ENCODE results near the gene MRPL39.
"Not testable (repeated sequence)": the region's sequence is repeated elsewhere in the genome, so short reads cannot be mapped to it uniquely, and the experiment has no call there.

MRPL39 gene

DNA sequence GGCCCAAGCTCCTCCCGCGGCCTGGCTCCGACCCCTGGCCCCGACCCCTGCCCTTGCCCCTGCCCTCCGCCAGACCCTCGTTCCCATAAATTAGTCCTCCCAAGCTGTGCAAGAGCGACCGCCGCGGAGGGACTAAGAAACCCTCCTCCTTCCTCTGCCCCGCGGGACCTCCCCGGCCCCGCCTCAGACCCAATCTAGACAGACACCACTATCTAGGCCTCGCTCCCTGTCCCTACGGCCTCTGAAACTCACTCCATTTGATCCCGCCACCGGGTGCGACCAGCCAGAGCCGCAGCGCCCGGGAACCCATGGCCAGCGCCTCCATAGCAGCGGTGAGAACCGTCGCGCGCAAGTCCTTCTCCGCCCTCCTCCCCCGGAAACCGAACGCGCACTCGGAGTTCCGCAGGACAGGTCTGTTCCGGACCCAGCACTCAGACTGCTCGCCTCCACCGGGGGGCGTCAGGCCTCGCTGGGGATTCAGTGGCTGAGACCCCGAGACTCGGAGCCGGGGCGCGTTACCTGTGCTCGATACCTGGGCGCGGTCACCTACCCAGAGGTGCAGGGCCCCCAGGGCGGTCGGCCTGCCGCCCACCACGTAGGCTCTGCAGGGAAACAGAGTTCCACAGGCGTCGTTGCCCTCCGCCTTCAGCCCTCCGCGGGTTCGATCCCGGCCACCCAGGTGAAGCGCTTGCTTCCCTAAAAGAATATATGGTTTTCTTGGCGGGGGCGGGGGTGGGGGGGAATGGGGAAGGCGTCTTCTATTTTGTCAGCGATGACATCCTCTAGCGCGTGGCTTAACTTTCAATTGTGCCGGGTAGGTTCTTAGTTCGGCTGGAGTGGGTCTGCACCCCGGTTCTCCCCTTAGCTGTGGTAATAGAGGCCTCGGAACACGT, at the start of gene MRPL39:
Gene MRPL39, minus strand, starts transcription at position 331 of the 893 bp plus-strand sequence. Its CDS starts 6 bp downstream, at position 325.
- DNase-seq (ENCODE audit: low read depth in 2 of 2): peak; percentile 74 to 83

DNA sequence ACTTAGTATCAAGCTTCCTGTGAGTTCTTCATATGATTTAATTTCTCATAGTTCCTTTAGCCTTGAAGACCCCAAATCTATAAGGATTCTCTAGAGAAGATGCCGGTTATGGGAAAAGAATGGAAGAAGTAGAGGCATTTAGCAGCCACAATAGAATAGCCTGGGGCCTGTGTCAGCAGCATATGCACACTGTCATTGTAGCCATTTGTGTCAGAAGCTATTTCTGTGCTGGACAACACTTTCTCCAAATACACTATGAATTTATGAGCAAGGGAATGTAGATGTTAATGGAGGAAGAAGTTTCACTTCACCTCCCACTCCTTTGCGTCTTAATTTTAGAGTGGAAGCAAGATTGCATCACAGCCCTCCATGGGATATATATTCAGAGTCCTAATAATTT, 49.1 kb upstream of the MRPL39 start:
- DNase-seq (ENCODE audit: low read depth in 2 of 2): no peak

DNA sequence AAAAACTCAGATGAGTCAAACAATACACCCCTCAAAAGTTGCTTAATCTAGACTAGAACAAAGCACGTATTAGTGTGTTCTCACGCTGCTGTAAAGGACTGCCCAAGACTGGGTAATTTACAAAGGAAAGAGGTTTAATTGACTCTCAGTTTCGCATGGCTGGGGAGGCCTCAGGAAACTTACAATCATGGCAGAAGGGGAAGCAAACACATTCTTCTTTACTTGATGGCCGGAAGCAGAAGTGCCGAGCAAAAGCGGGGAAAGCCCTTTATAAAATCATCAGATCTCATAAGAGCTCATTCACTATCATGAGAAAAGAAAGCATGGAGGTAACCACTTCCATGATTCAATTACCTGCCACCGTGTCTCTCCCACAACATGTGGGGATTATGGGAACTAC, 41.9 kb upstream of the MRPL39 start:
- no peak for DNase-seq (ENCODE audit: low read depth in 2 of 2)

DNA sequence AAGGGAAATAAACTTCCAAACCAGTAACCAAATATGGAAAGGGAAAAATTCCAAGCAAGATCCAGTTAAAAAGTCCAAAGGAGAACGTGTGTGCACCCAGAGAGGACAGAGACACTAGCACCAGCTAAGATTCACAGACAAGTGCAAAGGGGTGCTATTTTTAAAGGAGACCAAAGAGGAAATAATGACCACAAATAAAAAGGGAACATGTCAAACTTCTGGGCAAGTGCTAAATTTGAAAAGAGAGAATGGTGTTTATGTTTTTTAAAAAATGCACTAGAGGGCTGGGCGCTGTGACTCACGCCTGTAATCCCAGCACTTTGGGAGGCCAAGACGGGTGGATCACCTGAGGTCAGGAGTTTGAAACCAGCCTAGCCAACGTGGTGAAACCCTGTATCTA, 40.4 kb upstream of the MRPL39 start:
- no peak for DNase-seq (ENCODE audit: low read depth in 2 of 2)

- DNase-seq (ENCODE audit: low read depth in 2 of 2): no peak
These were observed 39.2 kb upstream of the MRPL39 start for GRCh38 chr21:25646474-25646873.

DNA sequence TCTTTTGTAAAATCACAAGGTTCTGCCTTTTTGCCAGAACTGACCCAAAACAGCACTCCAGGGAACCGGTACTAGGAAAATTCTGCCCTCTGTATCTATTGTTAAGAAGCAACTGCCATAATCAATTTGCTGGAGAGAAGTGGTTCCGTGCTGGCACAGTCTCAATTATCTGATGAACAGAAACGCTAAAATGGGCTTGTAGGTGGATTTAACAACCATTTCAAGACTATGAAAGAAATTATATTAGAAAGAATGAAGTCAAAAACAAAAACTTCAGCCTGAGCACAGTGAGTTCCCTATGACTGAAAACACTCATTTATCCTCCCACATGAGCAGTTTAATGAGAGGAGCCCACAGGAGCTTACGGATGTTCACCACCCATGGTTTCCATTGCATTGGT, 36.2 kb upstream of the MRPL39 start:
- no peak for DNase-seq (ENCODE audit: low read depth in 2 of 2)

DNA sequence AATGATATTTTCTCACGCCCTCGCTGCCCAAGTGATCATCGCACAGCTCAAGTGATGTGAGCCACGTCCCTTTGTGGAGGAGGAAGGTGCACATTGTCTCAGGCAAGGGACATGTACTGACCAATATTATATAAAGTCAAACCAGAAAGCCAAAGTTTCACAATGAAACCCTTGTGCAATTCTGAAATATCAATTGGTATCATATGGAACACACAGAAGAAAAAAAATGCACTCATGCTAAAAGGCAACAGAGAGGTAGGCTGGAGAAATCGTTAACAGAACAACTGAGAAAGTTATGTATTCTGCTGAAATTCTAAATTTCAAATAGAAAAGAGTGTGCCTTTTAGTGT, 33.6 kb upstream of the MRPL39 start:
- no peak for DNase-seq (ENCODE audit: low read depth in 2 of 2)

GRCh38 chr21:25640202-25640942, 33.1 kb upstream of the MRPL39 start:
- DNase-seq (ENCODE audit: low read depth in 2 of 2): peak in 1 of 2 donors; percentile 1

- peak in 1 of 2 donors; percentile 35 for DNase-seq (ENCODE audit: low read depth in 2 of 2)
These were observed 32.4 kb upstream of the MRPL39 start for GRCh38 chr21:25639551-25640201.

GRCh38 chr21:25638660-25639550, 31.6 kb upstream of the MRPL39 start, which contains the start of gene JAM2:
TSS of gene JAM2 (plus strand) at chr21:25639258. CDS start at chr21:25639822, 564 bp downstream.
- peak in 1 of 2 donors; percentile 52 for DNase-seq (ENCODE audit: low read depth in 2 of 2)

- no peak for DNase-seq (ENCODE audit: low read depth in 2 of 2)
These were observed 30.8 kb upstream of the MRPL39 start for GRCh38 chr21:25637851-25638659.

GRCh38 chr21:25636727-25637126, 29.4 kb upstream of the MRPL39 start:
- no peak for DNase-seq (ENCODE audit: low read depth in 2 of 2)

DNA sequence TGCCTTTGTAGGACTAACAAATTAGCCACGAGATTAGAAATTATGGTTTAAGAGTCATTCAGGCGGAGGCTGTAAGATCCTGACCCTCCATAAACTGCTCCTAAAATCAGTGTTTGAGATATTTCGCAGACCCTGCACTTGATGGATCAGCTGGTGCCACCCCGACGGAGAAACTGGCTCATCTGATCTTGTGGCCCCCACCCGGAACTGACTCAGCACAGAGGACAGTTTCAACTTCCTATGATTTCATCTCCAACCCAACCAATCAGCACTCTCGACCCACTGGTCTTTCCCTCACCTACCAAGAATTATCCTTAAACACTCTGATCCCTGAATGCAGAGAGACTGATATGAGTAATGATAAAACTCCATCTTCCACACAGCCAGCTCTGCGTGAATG, 28.0 kb upstream of the MRPL39 start:
- no peak for DNase-seq (ENCODE audit: low read depth in 2 of 2)

DNA sequence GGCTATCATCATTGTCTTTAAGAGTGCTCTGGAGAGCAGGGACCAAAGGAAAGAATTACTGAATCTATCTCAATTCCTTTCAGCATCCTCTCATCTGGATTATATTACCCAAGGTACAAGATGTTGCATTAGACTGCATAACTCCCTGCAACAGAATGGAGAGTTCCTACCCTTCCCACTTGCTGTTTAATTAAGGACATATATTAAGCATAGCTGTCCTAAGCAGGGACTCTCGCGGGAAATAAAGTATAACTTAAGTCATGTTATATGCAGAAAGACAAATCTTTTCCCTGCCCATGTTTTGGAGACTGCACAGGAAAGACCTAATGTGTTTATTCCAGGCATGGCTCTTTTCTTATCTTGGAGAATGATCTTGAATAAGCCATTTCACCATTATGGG, 25.0 kb upstream of the MRPL39 start:
- no peak for DNase-seq (ENCODE audit: low read depth in 2 of 2)

DNA sequence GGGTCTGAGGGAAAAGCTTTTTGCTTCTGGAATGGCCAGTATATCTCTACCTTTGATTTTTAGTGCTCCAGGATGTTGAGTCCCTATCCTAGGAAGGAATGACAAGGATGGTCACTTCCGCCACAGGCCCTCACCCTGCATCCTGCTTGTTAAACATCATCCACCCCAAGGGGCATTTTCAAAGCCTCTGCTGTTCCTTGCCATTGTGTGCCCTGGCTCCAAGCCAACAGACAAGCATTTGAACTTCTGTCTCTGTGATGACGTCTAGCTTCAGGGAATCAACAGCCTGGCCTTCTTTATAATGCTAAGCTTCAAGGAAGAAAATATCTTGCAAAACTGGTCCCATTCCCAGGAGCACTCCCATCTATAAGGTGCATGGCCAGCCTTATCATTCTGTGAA, 19.5 kb upstream of the MRPL39 start:
- no peak for DNase-seq (ENCODE audit: low read depth in 2 of 2)

GRCh38 chr21:25625776-25626555, 18.7 kb upstream of the MRPL39 start:
- DNase-seq (ENCODE audit: low read depth in 2 of 2): not testable (repeated sequence)

DNA sequence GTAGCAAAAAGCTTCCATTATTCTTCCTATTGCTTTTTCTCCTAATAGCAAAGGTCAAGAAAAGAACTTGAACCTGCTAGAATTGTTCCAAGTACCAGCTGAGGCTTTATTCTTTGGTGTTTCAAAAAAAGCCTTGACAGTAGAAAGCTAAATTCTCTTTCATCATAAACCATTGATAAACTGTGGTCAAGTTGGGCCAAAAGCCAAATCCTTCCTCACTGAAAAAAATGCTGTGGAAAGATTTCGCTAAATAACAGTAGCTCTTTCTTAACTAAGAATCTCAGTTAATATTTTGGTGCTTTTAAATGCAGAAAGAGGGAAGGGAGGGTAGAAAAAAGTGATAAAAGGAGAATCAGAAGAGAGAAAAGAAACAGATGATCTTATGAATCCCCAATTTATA, 17.8 kb upstream of the MRPL39 start:
- no peak for DNase-seq (ENCODE audit: low read depth in 2 of 2)

DNA sequence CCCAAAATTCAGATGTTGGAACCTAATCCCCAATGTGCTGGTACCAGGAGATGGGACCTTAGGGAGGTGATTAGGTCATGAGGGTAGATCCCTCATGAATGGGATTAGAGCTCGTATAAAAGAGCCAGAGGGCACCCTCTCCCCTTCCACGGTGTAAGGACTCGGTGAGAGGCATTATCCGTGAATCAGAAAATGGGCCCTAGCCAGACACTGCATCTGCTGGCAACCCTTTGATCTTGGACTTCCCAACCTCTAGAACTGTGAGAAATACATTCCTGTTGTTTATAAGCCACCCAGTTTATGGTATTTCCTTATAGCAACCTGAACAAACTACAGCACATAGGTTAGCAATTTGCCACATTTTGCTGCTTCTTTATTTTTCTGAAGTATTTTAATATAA, 17.2 kb upstream of the MRPL39 start:
- DNase-seq (ENCODE audit: low read depth in 2 of 2): no peak

DNA sequence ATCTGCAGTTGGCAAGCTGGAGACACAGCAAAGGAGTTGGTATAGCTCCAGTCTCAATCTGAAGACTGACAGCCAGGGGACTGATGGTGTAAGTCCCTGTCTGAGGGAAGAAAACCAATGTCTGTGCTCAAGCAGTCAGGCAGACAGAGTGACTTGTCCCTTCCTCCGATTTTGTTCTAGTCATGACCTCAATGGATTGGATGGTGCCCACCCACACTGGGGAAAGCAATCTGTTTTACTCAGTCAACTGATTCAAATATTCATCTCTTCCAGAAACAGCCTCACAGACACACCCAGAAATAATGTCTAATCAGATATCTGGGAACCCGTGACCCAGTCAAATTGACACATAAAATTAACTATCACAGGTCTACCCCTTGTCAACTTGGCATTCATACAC, 11.9 kb upstream of the MRPL39 start:
- no peak for DNase-seq (ENCODE audit: low read depth in 2 of 2)

DNA sequence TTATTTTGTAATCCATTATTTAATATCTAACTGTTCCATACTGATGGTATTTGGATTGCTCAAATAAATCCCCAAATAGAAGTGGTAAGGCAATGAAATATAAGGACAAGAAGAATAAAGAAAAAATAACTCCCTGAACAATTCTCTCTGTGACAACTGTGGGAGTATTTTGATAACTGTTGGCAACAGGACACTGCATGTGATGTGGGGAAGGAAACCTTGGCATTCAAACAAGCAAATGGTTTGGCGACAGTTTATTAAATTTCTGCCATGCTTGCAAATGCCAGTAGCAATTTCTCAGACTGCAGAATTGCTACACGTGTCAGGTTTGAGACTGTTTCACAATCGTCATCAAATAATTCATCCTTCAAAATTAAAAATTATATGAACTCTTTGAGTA, 8.6 kb upstream of the MRPL39 start:
- no peak for DNase-seq (ENCODE audit: low read depth in 2 of 2)
